HepG2 (cell line): ENCODE measurements around the gene PRMT5. TPM values are rescaled to one million over a fixed set of nuclear protein-coding genes. Genes with fewer than 3 reads are reported as not detected.

Experiments used
- CHD4 ChIP-seq: fragments of 200-600 bp; sonication (generic); IDR thresholded peaks from 2 replicates; pipeline ENCODE4 v1.7.0; 2017; ENCODE audit warnings: mild to moderate bottlenecking, low read length, borderline replicate concordance
- KAT7 ChIP-seq: IDR thresholded peaks from 2 replicates; pipeline ENCODE4 v1.6.1; 2018; ENCODE audit warnings: borderline replicate concordance, missing compliant biosample characterization
- KLF11 ChIP-seq: IDR thresholded peaks from 2 replicates; pipeline ENCODE4 v1.6.1; 2016; ENCODE audit warnings: missing compliant biosample characterization
- KMT2B ChIP-seq: IDR thresholded peaks from 2 replicates; pipeline ENCODE4 v1.6.1; 2016; ENCODE audit warnings: missing genetic modification reagents, missing compliant biosample characterization
- MLXIP ChIP-seq: sonication (generic); formaldehyde crosslinking; IDR thresholded peaks from 2 replicates; pipeline ENCODE4 v1.9.0; 2021; ENCODE audit warnings: missing genetic modification reagents, borderline replicate concordance
- NFKB2 ChIP-seq: sonication (generic); formaldehyde crosslinking; IDR thresholded peaks from 2 replicates; pipeline ENCODE4 v1.4.0; 2020; ENCODE audit warnings: missing genetic modification reagents, borderline replicate concordance
- POGK ChIP-seq: sonication (generic); formaldehyde crosslinking; conservative IDR thresholded peaks from 2 replicates; pipeline ENCODE4 v1.8.0; 2022; ENCODE audit warnings: mild to moderate bottlenecking, moderate library complexity, missing genetic modification reagents
- PRDM10 ChIP-seq: sonication (generic); formaldehyde crosslinking; IDR thresholded peaks from 2 replicates; pipeline ENCODE4 v1.4.0; 2020; ENCODE audit warnings: low read depth, missing genetic modification reagents
- PRMT3 ChIP-seq: sonication (generic); formaldehyde crosslinking; IDR thresholded peaks from 2 replicates; pipeline ENCODE4 v1.8.1; 2022; ENCODE audit warnings: low read depth, mild to moderate bottlenecking, moderate library complexity, missing genetic modification reagents, borderline replicate concordance
- SETDB1 ChIP-seq: sonication (generic); formaldehyde crosslinking; IDR thresholded peaks from 2 replicates; pipeline ENCODE4 v1.5.1; 2020; ENCODE audit warnings: missing genetic modification reagents, mild to moderate bottlenecking, borderline replicate concordance
- WIZ ChIP-seq: sonication (generic); formaldehyde crosslinking; IDR thresholded peaks from 2 replicates; pipeline ENCODE4 v1.5.1; 2020; ENCODE audit warnings: mild to moderate bottlenecking, missing genetic modification reagents
- XRCC5 ChIP-seq: fragments of 200-400 bp; formaldehyde crosslinking; optimal IDR thresholded peaks from 2 replicates; pipeline ENCODE3; 2017; ENCODE audit warnings: mild to moderate bottlenecking, low read length
- ZNF713 ChIP-seq: sonication (generic); formaldehyde crosslinking; IDR thresholded peaks from 2 replicates; pipeline ENCODE4 v1.4.0; 2020; ENCODE audit warnings: mild to moderate bottlenecking, missing genetic modification reagents
- ZNF83 ChIP-seq: sonication (generic); formaldehyde crosslinking; IDR thresholded peaks from 2 replicates; pipeline ENCODE4 v1.4.0; 2020; ENCODE audit warnings: missing genetic modification reagents, mild to moderate bottlenecking, borderline replicate concordance
- ZSCAN22 ChIP-seq: sonication (generic); formaldehyde crosslinking; IDR thresholded peaks from 2 replicates; pipeline ENCODE4 v1.4.0; 2020; ENCODE audit warnings: mild to moderate bottlenecking, missing genetic modification reagents
- ZUFSP ChIP-seq: sonication (generic); formaldehyde crosslinking; IDR thresholded peaks from 2 replicates; pipeline ENCODE4 v1.9.0; 2021; ENCODE audit warnings: missing genetic modification reagents, mild to moderate bottlenecking, borderline replicate concordance
- polyA plus RNA-seq, 8 experiments: library from polyadenylated mRNA; depleted of rRNA in 3 of 8; stranded (reverse) in 7 of 8; unstranded in 1 of 8; fragments of >200 nt; fragmentation: Illumina TruSeq in 4 of 8; extraction: Trizol in 4 of 8; gene quantifications; 2 replicates each; pipeline versions ENCODE4 v1.2.1 to v1.2.3, GENCODE V29; 2011 to 2016; ENCODE audit warnings: low read depth in 4 of 8, missing spikeins in 1 of 8, mixed read lengths in 1 of 8; ENCODE audit not compliant: insufficient read depth in 1 of 8
- total RNA-seq, 5 experiments: library from RNA; depleted of rRNA; stranded (reverse); fragments of >200 nt; fragmentation: Illumina TruSeq; extraction: Trizol; gene quantifications; 2 replicates each; pipeline ENCODE4 v1.2.3, GENCODE V29; 2016; ENCODE audit warnings: low read depth in 1 of 5

PRMT5 gene
- total and polyA plus RNA-seq, 2 of the 13 experiments (the other 11 are each of a cell fraction or from before 2014, with no cell fraction given), result 210 to 354 TPM

- no peak for TF ChIP-seq POGK (CRISPR knock-in tag)
- no peak for TF ChIP-seq CHD4
- TF ChIP-seq ZUFSP (CRISPR knock-in tag), result no peak
- 0 out of 2 replicates have a peak, but pooled peaks have one; percentile 4 for TF ChIP-seq KMT2B (CRISPR knock-in tag)
- TF ChIP-seq NFKB2 (CRISPR knock-in tag), result peak; percentile 34; the same call in 1 of the 2 replicates
- TF ChIP-seq ZNF83 (CRISPR knock-in tag), result no peak
- no peak for TF ChIP-seq WIZ (CRISPR knock-in tag)
- TF ChIP-seq SETDB1 (CRISPR knock-in tag), result no peak
- no peak for TF ChIP-seq MLXIP (CRISPR knock-in tag)
- no peak; the same call in 1 of the 2 replicates for TF ChIP-seq KLF11 (CRISPR knock-in tag)
- peak; percentile 99 for TF ChIP-seq XRCC5
- no peak; the same call in 1 of the 2 replicates for TF ChIP-seq KAT7
- TF ChIP-seq ZSCAN22 (CRISPR knock-in tag), result 0 out of 2 replicates have a peak, but pooled peaks have one; percentile 13
- TF ChIP-seq PRMT3, result no peak
- 0 out of 2 replicates have a peak, but pooled peaks have one; percentile 24 for TF ChIP-seq ZNF713
- TF ChIP-seq PRDM10 (CRISPR knock-in tag), result no peak; the same call in 1 of the 2 replicates
Observed at GRCh38 chr14:22872033-22872832, 56.9 kb downstream of the PRMT5 start (continued).
